Astrocyte (in vitro differentiated cells and primary cell): Measurements from ENCODE around the gene TBXAS1. TPM values are rescaled to one million over a fixed set of nuclear protein-coding genes. Genes with fewer than 3 reads are reported as not detected.

Experiments used
- DNase-seq: peaks from one replicate; pipeline ENCODE4 v3.0.0-alpha.2; 2010; ENCODE audit warnings: low read depth
- FAIRE-seq: peaks from 2 replicates; lab custom pipeline; 2011; peaks lifted over from hg19 to GRCh38; lab: Jason Lieb, UNC
- H2AFZ ChIP-seq: 2 replicates; pipeline ENCODE4 v1.6.0; 2012; ENCODE audit warnings: low read depth, low read length, inconsistent platforms
- H3K27ac ChIP-seq: 2 replicates; pipeline ENCODE4 v1.5.1; 2011; ENCODE audit warnings: low read depth, low read length, inconsistent platforms
- H3K27me3 ChIP-seq: 2 replicates; pipeline ENCODE4 v1.6.0; 2011; ENCODE audit warnings: low read length, inconsistent platforms; ENCODE audit not compliant: insufficient read depth
- H3K36me3 ChIP-seq: 2 replicates; pipeline ENCODE4 v1.5.1; 2011; ENCODE audit warnings: low read length, inconsistent platforms; ENCODE audit not compliant: insufficient read depth
- H3K4me1 ChIP-seq: 2 replicates; pipeline ENCODE4 v1.5.1; 2011; ENCODE audit warnings: low read length, inconsistent platforms; ENCODE audit not compliant: insufficient read depth
- H3K4me2 ChIP-seq: 2 replicates; pipeline ENCODE4 v1.6.0; 2012; ENCODE audit warnings: low read length, inconsistent platforms
- H3K4me3 ChIP-seq: 2 replicates; pipeline ENCODE4 v1.5.1; 2011; ENCODE audit warnings: low read depth, mild to moderate bottlenecking, low read length, inconsistent platforms; ENCODE audit not compliant: insufficient read depth
- H3K79me2 ChIP-seq: 2 replicates; pipeline ENCODE4 v1.6.0; 2012; ENCODE audit warnings: mild to moderate bottlenecking, low read length, inconsistent platforms; ENCODE audit not compliant: insufficient read depth
- H3K9ac ChIP-seq: 2 replicates; pipeline ENCODE4 v1.6.0; 2012; ENCODE audit warnings: mild to moderate bottlenecking, low read length, inconsistent platforms
- H3K9me3 ChIP-seq: 2 replicates; pipeline ENCODE4 v1.5.1; 2012; ENCODE audit warnings: low read depth, mild to moderate bottlenecking, low read length, inconsistent platforms; ENCODE audit not compliant: insufficient read depth
- H4K20me1 ChIP-seq: 2 replicates; pipeline ENCODE4 v1.6.0; 2012; ENCODE audit warnings: low read length, inconsistent platforms; ENCODE audit not compliant: insufficient read depth
- H3K27ac Mint-ChIP-seq: one replicate; pipeline ENCODE4 v1.8.0; 2021; ENCODE audit warnings: mild to moderate bottlenecking, mixed read lengths; ENCODE audit not compliant: unreplicated experiment
- H3K27me3 Mint-ChIP-seq: one replicate; pipeline ENCODE4 v1.8.0; 2021; ENCODE audit warnings: low read depth, mixed read lengths; ENCODE audit not compliant: unreplicated experiment
- H3K36me3 Mint-ChIP-seq: one replicate; pipeline ENCODE4 v1.8.0; 2021; ENCODE audit warnings: low read depth, mixed read lengths; ENCODE audit not compliant: unreplicated experiment
- H3K4me1 Mint-ChIP-seq: one replicate; pipeline ENCODE4 v1.8.0; 2021; ENCODE audit warnings: low read depth, mixed read lengths; ENCODE audit not compliant: unreplicated experiment
- H3K4me3 Mint-ChIP-seq: one replicate; pipeline ENCODE4 v1.8.0; 2021; ENCODE audit warnings: mild to moderate bottlenecking, moderate library complexity, mixed read lengths; ENCODE audit not compliant: unreplicated experiment
- H3K9me3 Mint-ChIP-seq: one replicate; pipeline ENCODE4 v1.8.0; 2021; ENCODE audit warnings: mild to moderate bottlenecking, mixed read lengths; ENCODE audit not compliant: unreplicated experiment
- EZH2 ChIP-seq: IDR thresholded peaks from 2 replicates; pipeline ENCODE4 v1.6.1; 2012; ENCODE audit warnings: mild to moderate bottlenecking, low read length, inconsistent platforms; ENCODE audit not compliant: insufficient read depth
- total RNA-seq: library from RNA; stranded (reverse); gene quantifications from 2 replicates; pipeline ENCODE4 v1.2.1, GENCODE V29; 2021
- TF ChIP-seq, protein P1 (sequence below): IDR thresholded peaks from 2 replicates; pipeline ENCODE4 v1.5.1; 2011; ENCODE audit warnings: low read depth, mild to moderate bottlenecking, inconsistent platforms, low read length, moderate library complexity; ENCODE audit not compliant: insufficient read depth

The TBXAS1 gene
- total RNA-seq, 1 donor from 2014 or later = 1.1 TPM

DNA sequence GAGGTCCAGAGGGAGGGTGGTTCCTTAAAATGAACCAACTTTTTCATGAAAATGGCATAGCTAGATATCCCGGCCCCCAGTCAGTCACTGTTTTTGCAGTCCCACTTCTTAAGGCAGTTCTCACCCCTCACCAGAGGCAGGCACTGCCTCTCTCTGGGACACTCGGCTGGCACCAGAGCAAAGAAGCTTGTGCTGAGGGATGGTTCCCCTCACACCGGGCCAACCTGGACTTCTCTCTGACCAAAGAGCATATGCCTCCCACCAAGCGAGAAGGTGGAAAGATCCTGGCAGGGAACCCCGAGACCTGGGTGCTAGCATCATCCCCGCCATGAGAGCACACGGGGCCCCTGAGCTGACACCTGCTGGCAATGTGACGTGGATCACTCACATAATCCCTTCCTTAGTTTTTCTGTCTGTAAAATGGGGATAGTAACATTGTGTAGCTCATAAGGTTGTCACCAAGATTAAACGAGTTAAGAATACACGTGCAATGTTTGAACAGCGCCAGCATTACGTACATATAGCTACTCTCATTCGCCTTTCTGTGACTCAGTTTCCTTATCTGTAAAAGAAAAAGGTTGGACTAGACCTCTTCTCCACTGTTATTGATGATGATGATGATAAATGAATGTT, 145.2 kb downstream of the TBXAS1 start:
- Histone ChIP-seq H2AFZ (no peak overlapping the region), H3K27me3 (peaks cover 20% of the 10 kb centered on the region), H3K9ac (no peak overlapping the region), H3K4me1 (no peaks in the 10 kb centered on the region), H3K9me3 (no peaks in the 10 kb centered on the region), H3K4me2 (no peak overlapping the region), H3K79me2 (no peaks in the 10 kb centered on the region), H4K20me1 (no peaks in the 10 kb centered on the region), H3K4me3 (no peak overlapping the region), H3K27ac (no peak overlapping the region), H3K36me3 (no peaks in the 10 kb centered on the region)
- Mint-ChIP-seq H3K27me3 (peaks cover 28% of the 10 kb centered on the region), H3K27ac (no peak overlapping the region), H3K36me3 (no peaks in the 10 kb centered on the region), H3K4me3 (no peak overlapping the region), H3K9me3 (peaks cover 6% of the 10 kb centered on the region), H3K4me1 (no peaks in the 10 kb centered on the region)
- TF ChIP-seq EZH2 = no peak
- TF ChIP-seq, protein P1, sequence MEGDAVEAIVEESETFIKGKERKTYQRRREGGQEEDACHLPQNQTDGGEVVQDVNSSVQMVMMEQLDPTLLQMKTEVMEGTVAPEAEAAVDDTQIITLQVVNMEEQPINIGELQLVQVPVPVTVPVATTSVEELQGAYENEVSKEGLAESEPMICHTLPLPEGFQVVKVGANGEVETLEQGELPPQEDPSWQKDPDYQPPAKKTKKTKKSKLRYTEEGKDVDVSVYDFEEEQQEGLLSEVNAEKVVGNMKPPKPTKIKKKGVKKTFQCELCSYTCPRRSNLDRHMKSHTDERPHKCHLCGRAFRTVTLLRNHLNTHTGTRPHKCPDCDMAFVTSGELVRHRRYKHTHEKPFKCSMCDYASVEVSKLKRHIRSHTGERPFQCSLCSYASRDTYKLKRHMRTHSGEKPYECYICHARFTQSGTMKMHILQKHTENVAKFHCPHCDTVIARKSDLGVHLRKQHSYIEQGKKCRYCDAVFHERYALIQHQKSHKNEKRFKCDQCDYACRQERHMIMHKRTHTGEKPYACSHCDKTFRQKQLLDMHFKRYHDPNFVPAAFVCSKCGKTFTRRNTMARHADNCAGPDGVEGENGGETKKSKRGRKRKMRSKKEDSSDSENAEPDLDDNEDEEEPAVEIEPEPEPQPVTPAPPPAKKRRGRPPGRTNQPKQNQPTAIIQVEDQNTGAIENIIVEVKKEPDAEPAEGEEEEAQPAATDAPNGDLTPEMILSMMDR = no peak
- FAIRE-seq (no peak), DNase-seq (no peak)

DNA sequence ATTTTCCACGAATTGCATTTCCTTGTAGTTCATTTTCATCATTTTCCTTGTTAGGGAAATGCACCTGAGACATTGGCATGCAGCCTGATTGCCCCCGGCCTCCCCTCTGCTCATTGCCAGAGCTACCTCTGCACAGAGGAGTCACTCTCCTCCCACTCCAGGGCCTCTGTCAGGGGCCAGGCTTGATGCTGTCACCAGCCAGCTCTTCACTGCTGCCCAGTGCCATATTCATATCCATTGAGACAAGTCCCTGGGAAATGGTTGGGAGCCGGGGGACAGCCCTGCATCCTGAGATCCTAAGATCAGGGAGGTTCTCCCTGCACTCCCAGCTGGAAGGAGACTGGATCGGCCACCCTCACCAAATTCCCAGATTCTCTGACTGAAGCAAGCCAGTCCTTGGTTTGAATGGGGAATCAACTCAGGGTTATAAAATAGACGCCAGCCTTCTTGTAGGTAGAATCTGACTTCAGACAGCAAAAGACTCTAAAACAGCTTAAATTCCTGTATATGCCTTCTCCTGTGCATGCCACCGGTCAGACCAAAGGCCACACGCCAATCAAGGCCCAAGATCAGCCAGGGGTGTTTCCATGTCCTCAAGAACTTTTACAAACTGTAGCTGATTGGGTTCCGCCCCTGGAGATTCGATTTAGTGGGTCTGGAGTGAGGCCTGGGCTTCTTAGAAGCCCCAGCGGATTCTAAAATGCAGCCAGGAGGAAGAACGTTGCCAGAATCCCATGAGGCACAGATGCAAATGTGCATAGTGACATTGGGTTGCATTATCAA, 147.2 kb downstream of the TBXAS1 start:
- Mint-ChIP-seq H3K27me3 (peaks cover 22% of the 10 kb centered on the region), H3K27ac (no peak overlapping the region), H3K36me3 (no peaks in the 10 kb centered on the region), H3K4me3 (no peak overlapping the region), H3K9me3 (peaks cover 6% of the 10 kb centered on the region), H3K4me1 (no peaks in the 10 kb centered on the region)
- DNase-seq (no peak), FAIRE-seq (no peak)
- TF ChIP-seq, protein P1 = no peak
- TF ChIP-seq EZH2 = no peak
- Histone ChIP-seq H3K79me2 (no peaks in the 10 kb centered on the region), H3K4me1 (no peaks in the 10 kb centered on the region), H3K4me3 (no peak overlapping the region), H3K9me3 (no peaks in the 10 kb centered on the region), H3K27ac (no peak overlapping the region), H3K27me3 (peaks cover 13% of the 10 kb centered on the region), H4K20me1 (no peaks in the 10 kb centered on the region), H3K9ac (no peak overlapping the region), H2AFZ (no peak overlapping the region), H3K4me2 (no peak overlapping the region), H3K36me3 (no peaks in the 10 kb centered on the region)
